Motor neuron (in vitro differentiated cells): ENCODE measurements around the gene ACOX3. TPM values are rescaled to one million over a fixed set of nuclear protein-coding genes. Genes with fewer than 3 reads are reported as not detected.

Experiments
- ATAC-seq, 8 experiments: fragments of 200-7000 bp; cut with Tn5 transposase; replicated peaks in 6 of 8; 2 replicates each; pipeline ENCODE4 v1.8.0; 2021; ENCODE audit warnings: mild to moderate bottlenecking in 8 of 8, moderate library complexity in 8 of 8
- H3K27ac ChIP-seq, 2 donors: fragments of 250-450 bp; sonication (Bioruptor Pico); 2 replicates each; pipeline ENCODE4 v1.9.0; 2021; ENCODE audit warnings: antibody characterized with exemption in 2 of 2, mild to moderate bottlenecking in 2 of 2, moderate library complexity in 1 of 2
- H3K4me1 ChIP-seq, 2 donors: fragments of 250-450 bp; sonication (Bioruptor Pico); replicated peaks in 1 of 2; 2 replicates each; pipeline ENCODE4 v1.6.1; 2021; ENCODE audit warnings: antibody characterized with exemption in 2 of 2, mild to moderate bottlenecking in 2 of 2, moderate library complexity in 1 of 2
- H3K4me3 ChIP-seq, 5 donors: fragments of 250-450 bp; sonication (Bioruptor Pico); 2 replicates each; pipeline ENCODE4 v1.9.0; 2021; ENCODE audit warnings: antibody characterized with exemption in 5 of 5, mild to moderate bottlenecking in 5 of 5, moderate library complexity in 4 of 5
- WGBS, 10 experiments: fragments of 450-650 bp; shearing (Covaris generic); methylation state at CpG; one replicate each; pipeline ENCODE4 v1.0.0; 2022; 5-methylcytosine and 5-hydroxymethylcytosine counted together
- in situ Hi-C, 9 experiments: fragments of 400-800 bp; cut with MboI; loops; one replicate each; pipeline ENCODE4 v1.15.0; 2021; ENCODE audit warnings: low sequenced_read_pairs in 9 of 9, low pct_unique_long_range_greater_than_20kb in 2 of 9; ENCODE audit not compliant: unreplicated experiment in 9 of 9
- total RNA-seq, 8 experiments: library from RNA; unstranded; fragments of 300-600 nt; gene quantifications; 2 replicates each; pipeline versions ENCODE4 v1.2.3 to v1.2.4, GENCODE V29; 2022

Gene ACOX3
- total RNA-seq, 8 experiments from 2014 or later, result 6.9 to 19.7 (median 12.6) TPM

DNA sequence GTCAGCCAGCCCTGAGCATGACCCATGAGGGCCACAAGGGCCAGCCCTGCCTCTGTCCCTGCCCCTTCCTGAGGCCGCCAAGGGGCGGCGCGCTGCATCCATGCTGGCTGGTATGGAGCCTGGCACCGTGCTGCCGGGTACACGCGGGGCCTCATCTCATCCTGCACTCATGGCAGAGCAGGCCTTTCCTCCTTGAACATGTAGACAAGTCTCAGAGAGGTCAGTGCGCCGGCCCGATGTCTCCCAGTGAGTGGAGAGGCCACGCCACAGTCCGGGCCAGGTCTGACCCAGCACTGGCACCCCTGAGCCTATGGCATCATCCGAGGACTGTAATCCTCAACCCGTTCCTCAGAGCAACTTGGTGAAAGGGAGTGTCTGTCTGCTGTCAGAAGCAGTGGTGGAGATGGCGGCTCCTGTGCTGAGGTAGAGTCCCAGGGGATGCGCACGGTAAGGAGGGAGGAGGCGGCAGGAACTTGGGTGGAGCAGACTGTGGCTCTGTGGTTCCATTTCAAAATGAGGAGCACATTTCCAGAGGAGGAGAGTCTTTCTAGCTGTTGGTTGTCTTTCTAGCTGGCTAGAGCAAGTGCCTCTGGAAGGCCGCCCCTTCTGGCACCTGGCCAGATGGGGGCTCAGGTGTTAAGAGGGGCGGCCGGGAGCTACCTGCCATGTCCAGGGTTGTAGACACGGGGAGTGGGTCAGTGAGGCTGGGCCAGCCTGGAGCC is 32.8 kb upstream of the ACOX3 start:
- in situ Hi-C loops, result loop anchor here in 1 of 9 experiments (10.0 kb wide), 1 partner anchor 121 kb away; the partner anchor contains the start of gene CPZ
- Histone ChIP-seq H3K27ac (no peak overlapping the region), H3K4me3 (no peak overlapping the region), H3K4me1 (no peaks in the 10 kb centered on the region)
- ATAC-seq, result peak in 1 of 8 experiments; percentile 5
- 80 to 92% (median 80%) methylated on average over 1 to 8 of the region's 23 CpGs; no CpG with 5 or more reads in 5 of the 10 experiments for WGBS, 10 experiments

DNA sequence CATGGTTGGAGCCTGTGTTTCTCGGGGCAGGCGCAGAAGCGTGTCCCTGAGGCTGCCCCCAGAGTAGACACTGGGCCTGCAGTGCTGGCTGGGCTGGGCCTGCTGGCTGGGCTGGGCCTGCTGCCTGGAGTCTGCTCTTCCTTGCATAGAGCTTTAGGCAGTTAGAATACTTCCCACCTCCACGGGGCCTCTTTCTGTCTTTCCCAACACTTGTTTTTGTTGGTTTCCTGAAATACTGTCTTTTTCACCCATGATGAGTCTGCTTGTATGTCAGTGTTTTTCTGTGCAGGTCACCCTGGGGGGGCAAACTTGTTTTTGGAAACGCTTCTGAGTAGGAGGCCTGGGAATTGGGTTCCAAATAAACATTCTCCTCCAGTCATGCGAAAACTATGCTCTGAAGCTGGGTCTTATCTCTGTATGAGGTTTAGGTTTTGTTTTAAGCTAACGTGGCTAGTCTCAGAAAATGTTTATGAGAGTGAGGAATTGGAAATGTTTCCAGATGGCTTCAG is 32.2 kb upstream of the ACOX3 start:
- peak in 5 of 8 experiments; percentile 6 to 90 (median 52) for ATAC-seq
- no peak overlapping the region for H3K4me3 ChIP-seq
- H3K27ac ChIP-seq, result no peak overlapping the region
- H3K4me1 ChIP-seq, result no peaks in the 10 kb centered on the region
- in situ Hi-C loops, result loop anchor here in 1 of 9 experiments (10.0 kb wide), 1 partner anchor 122 kb away; the partner anchor contains the start of gene CPZ
- 0 to 82% (median 56%) methylated on average over 1 to 7 of the region's 7 CpGs; no CpG with 5 or more reads in 3 of the 10 experiments for WGBS, 10 experiments

DNA sequence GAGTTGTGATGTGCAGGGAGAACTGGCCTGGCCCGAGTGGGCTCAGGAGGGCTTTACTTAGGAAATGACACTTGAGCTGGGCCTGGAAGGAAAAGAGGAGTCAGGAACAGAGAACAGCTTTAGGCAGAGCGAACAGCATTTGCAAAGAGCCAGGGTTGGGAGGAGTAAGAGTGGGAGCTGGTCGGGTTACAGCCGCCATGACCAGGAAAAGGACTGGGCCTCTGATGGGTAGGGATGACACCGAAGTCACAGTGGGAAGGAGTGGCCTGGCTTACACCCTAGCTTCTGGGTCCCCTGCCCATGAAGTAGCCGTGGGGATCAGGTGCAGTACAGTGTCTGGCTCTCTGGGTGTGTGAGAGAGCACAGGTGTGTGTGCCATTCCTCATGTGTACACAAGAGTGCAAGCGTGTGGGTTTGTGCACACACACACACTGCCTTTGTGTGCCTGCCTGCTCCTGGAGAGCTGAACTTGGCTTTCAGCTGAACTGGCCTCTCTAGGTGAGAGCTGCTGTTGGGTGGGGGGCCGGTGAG is 31.7 kb upstream of the ACOX3 start:
- WGBS, 10 experiments, result 40 to 93% (median 82%) methylated on average over 1 to 6 of the region's 8 CpGs; no CpG with 5 or more reads in 2 of the 10 experiments

DNA sequence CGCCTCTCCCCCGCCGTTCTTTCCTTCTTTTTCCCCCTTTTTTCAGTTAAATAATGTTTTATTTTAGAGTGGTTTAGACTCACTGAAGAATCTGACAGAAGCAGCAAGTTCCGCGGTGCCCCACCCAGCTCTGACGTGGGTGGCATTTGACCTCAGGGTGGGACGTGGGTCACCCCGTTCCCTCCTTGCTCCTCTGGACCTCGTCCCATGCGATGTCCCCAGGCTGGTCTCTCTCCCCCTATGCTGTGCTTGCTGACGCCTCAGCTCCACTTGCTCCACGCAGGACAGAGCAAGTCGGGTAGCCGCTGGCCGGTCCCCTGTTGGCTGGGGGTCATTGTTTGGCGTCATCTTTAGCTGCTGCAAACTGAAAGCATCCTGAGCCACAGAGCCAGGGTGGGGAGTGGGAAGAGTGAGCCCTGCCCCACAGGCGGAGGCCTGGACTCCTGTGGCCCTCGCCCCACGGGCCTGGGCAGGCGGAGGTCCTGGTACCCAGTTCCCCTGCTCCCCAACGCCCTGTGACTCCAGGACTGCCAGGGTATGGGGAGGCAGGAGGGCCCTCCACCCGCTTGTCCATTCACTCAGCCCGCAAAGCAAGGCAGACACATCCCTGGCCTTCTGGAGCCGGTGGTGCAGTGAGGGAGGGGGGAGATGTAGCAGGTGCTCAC is 30.8 kb upstream of the ACOX3 start:
- no peak for ATAC-seq
- 72 to 94% (median 91%) methylated on average over 3 to 10 of the region's 24 CpGs; no CpG with 5 or more reads in 6 of the 10 experiments for WGBS, 10 experiments
- in situ Hi-C loops, result loop anchor here in 1 of 9 experiments (10.0 kb wide), 1 partner anchor 123 kb away; the partner anchor contains the start of gene CPZ
- Histone ChIP-seq H3K27ac (no peak overlapping the region), H3K4me3 (no peak overlapping the region), H3K4me1 (no peaks in the 10 kb centered on the region)

More for the DNA sequence above, 31.7 kb upstream of the ACOX3 start:
- in situ Hi-C loops, result loop anchor here in 1 of 9 experiments (10.0 kb wide), 1 partner anchor 123 kb away; the partner anchor contains the start of gene CPZ
- no peak overlapping the region for H3K27ac ChIP-seq
- H3K4me1 ChIP-seq, result no peaks in the 10 kb centered on the region
- H3K4me3 ChIP-seq, result no peak overlapping the region
- ATAC-seq, result peak in 5 of 8 experiments; percentile 4 to 32 (median 11)

DNA sequence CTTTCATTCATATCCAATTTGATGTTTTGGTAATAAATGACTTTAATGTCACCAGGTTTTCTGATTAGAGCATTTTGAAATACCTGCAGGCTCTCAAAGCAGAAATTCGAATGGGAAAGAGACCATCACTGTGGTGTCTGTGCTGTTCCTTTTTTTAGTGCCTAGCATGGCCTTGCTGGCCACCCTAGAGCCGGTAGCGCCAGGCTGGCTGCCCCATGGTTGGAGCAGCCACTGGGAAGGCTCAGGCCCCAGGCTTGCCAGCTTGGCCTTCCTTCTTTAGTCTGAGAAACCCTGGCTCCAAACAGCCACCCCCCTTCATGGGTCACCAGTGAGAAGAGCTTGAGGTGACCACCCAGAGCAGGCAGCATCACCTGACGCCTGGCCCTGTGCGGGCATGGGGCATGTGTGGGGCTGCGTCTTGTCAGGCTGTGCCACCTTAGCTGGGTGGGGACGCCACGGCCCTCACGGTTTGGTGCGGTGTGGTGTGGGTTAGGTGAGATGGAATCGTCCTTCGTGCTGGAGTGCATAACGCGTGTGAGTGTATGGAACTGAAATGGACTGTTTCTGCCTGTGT is 30.0 kb upstream of the ACOX3 start:
- H3K27ac ChIP-seq, result no peak overlapping the region
- no peak overlapping the region for H3K4me3 ChIP-seq
- no peaks in the 10 kb centered on the region for H3K4me1 ChIP-seq
- no peak for ATAC-seq
- WGBS, 10 experiments, result 60 to 100% (median 95%) methylated on average over 1 to 8 of the region's 14 CpGs; no CpG with 5 or more reads in 2 of the 10 experiments
- in situ Hi-C loops, result loop anchor here in 1 of 9 experiments (10.0 kb wide), 1 partner anchor 124 kb away; the partner anchor contains the start of gene CPZ

DNA sequence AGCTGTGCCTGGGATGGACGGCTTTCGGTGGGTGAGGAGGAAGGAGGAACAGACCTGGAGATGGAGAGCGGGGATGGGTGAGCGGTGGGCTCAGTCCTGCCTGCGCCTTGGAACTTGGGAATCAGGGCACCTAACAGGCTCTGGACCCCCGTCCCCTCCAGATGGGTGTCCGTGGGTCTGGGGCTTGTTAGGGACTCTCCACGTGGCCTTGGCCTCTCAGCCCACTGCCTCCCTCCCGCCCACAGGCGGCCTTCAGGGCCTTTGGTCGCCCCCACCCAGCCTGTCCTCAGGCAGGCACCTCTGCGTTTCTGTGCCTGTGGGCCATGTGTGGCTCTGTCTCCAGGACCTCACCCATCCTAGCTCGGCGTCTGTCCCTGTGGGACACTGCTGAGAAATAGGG is 29.0 kb upstream of the ACOX3 start:
- ATAC-seq, result no peak
- Histone ChIP-seq H3K4me1 (no peaks in the 10 kb centered on the region), H3K4me3 (no peak overlapping the region), H3K27ac (no peak overlapping the region)
- WGBS, 10 experiments, result 100% methylated on average over 2 to 4 of the region's 14 CpGs; no CpG with 5 or more reads in 8 of the 10 experiments
- in situ Hi-C loops, result no loop called here

DNA sequence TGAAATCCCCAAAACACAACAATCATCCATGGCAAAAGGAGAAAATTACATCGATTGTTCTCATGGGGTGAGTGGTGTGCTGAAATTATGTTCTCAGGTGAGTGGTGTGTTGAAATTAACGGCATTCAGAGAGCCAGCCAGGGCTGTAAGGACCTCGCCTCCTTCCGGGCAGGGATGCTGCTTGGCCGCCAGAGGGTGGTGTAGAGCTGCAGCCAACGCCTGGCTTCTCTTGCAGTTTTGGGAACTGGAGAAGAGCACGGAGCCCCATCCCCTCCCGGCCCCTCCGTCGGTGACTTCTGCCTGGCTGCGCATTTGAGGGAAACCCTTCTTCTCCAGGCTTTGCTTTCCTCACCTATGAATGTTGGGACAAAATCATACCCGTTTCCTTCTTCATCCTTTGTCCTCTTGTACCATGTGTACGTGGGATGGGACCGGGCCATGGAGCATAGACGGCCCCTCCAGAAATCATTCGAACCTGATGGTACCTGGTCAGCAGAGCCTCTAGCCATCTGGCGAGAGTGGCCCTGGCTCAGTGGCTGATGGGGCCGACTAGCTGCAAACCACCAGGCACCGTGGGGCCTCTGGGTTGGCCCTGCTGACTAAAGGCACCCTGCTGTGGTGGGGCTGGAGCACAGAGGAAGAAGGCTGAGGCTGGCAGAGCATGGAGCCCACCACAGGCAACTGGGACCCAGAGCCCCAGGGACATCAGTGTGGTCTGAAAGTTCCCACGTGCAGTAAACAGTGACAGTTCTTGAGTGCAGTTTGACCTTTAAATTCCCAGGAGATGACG is 28.4 kb upstream of the ACOX3 start:
- ATAC-seq, result peak; percentile 40 to 88 (median 79)
- no peak overlapping the region for H3K27ac ChIP-seq
- no peaks in the 10 kb centered on the region for H3K4me1 ChIP-seq
- in situ Hi-C loops, result no loop called here
- 6 to 83% (median 39%) methylated on average over 1 to 7 of the region's 21 CpGs; no CpG with 5 or more reads in 4 of the 10 experiments for WGBS, 10 experiments
- no peak overlapping the region for H3K4me3 ChIP-seq

DNA sequence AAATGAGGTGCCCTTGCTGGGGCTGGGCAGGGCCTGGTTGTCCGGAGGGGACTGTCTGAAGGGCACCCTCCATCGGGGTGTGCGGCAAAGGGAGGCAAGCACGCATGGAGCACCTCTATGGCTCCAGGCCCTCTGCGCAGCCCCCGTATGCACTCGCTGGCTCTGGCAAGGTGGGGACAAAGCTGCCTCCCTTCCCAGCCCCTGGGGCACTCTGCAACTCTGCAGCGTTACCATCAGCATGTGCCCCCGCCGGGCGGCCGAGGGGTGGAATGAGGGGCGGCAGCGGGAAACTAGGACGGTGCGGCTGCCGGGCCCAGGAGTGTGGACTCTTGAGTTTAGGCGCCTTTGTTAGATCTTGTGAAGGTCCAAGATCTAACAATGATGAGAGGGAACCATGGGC is 26.5 kb upstream of the ACOX3 start:
- ATAC-seq, result no peak
- Histone ChIP-seq H3K27ac (no peak overlapping the region), H3K4me3 (no peak overlapping the region), H3K4me1 (no peaks in the 10 kb centered on the region)
- 93 to 100% (median 97%) methylated on average over 1 to 10 of the region's 18 CpGs; no CpG with 5 or more reads in 5 of the 10 experiments for WGBS, 10 experiments
- in situ Hi-C loops, result no loop called here

DNA sequence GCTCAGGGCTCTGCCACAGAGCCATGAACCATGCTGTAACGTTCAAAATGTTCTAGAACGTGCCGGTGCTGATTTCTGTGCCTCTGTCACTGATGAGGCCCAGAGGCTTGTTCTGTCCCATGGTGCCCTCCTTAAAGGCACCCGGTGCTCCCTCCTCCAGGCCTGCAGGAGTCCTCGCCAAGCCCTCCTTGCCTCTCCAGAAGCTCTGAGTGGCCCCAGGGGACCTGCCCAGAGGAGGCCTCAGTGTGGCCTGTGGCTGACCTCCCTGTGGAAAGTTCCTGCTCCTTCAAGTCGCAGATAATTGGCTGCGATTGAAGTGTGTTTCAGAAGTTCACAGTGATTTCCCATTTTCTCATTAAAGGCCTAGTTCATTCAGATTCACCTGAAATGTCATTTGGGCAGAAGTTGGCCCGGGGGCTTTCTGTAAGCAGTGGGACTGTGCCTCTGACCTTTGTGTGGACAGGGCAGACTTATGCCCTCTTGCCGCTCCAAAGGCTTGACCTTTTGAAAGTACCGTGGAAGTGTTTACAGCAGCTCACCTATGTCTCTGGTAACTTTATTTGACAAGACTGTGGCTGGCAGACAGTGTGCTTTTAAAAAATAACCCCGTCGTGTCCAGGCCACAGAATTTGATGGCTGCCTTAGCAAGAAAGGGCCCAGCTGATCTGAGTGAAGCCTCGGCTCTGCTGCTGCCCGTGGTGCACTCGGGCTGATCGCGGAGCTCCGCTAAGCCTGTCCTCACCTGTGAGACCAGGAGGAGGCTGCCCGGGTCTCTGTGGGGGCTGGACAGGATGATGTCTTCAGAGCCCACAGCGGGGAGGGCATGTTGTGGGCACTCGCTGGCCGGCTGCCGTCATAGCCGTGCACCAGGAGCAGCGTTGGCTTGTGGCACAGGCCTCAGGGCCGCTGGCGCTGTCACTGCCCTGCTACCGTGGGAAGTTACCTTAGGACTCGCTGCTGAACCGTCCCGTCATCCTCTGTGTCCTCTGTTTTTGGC is 25.4 kb upstream of the ACOX3 start:
- whole genome bisulfite sequencing, 10 experiments, result 50 to 100% (median 90%) methylated on average over 1 to 16 of the region's 31 CpGs; no CpG with 5 or more reads in 1 of the 10 experiments
- no peak overlapping the region for H3K27ac ChIP-seq
- ATAC-seq, result no peak
- no peaks in the 10 kb centered on the region for H3K4me1 ChIP-seq
- in situ Hi-C loops, result no loop called here
- no peak overlapping the region for H3K4me3 ChIP-seq

DNA sequence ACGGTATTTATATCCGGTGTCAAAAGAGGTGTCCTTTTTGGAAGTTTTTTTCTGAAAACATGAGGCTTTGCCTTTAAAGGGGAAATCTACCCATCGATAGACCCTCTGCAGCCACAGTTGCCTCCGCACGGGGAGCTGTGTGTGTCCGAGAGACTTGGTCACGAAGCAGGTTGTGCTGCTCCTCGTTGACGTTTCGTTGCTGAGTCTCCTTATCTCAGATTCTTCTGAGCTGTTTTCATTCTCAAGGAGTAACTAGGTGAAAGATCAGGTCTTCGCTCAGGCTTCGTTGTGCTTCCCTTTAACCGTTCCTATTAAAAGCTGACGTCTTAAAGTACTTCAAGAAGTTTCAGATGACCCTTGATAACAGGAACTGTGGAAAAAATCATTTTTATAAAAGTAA is 23.9 kb upstream of the ACOX3 start:
- in situ Hi-C loops, result no loop called here
- WGBS, 10 experiments, result 82 to 98% (median 91%) methylated on average over 3 to 14 of the region's 14 CpGs
- no peaks in the 10 kb centered on the region for H3K4me1 ChIP-seq
- H3K27ac ChIP-seq, result no peak overlapping the region
- no peak for ATAC-seq
- no peak overlapping the region for H3K4me3 ChIP-seq

DNA sequence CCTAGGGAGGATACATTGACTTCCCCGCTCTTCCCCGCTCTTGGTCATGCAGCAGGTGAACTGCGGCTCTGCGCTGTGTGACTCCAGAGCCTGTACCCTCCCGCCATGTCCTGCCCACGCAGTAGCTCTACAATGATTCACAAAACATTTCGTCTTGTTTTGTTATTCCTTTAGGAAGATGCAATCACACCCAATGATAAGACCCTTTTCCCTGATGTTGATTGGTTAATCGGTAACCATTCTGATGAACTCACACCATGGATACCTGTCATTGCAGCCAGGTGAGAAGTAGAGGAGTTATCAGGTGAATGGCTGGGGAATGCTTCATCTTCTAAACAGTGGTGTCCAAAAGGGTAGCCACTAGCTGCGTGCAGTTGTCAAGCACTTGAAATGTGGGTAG is 23.3 kb upstream of the ACOX3 start:
- ATAC-seq, result no peak
- 93 to 100% (median 97%) methylated on average over 3 to 9 of the region's 9 CpGs; no CpG with 5 or more reads in 1 of the 10 experiments for WGBS, 10 experiments
- H3K27ac ChIP-seq, result no peak overlapping the region
- H3K4me1 ChIP-seq, result no peaks in the 10 kb centered on the region
- in situ Hi-C loops, result no loop called here
- no peak overlapping the region for H3K4me3 ChIP-seq
